Right lobe of liver (tissue), 6 donors: ENCODE measurements around the gene CEND1. TPM values are rescaled to one million over a fixed set of nuclear protein-coding genes. Genes with fewer than 3 reads are reported as not detected.

Experiments used
- ATAC-seq, 4 donors: fragments of 200-7000 bp; cut with Tn5 transposase; one replicate each; pipeline ENCODE4 v1.9.1; 2020; ENCODE audit warnings: mild to moderate bottlenecking in 4 of 4, moderate library complexity in 4 of 4
- DNase-seq, 3 donors: peaks; one replicate each; pipeline ENCODE4 v3.0.0-alpha.2; 2020
- H3K27ac ChIP-seq, 3 donors: fragments of 200-600 bp; one replicate each; pipeline ENCODE4 v1.8.0; 2022
- H3K27me3 ChIP-seq, 2 donors: fragments of 200-600 bp; one replicate each; pipeline ENCODE4 v1.8.0; 2022
- H3K36me3 ChIP-seq, 4 donors: fragments of 200-600 bp; sonication (generic) in 1 of 4; one replicate each; pipeline versions ENCODE4 v1.5.1 to v1.8.0; 2017 to 2022; ENCODE audit warnings: control low read depth in 1 of 4
- H3K4me1 ChIP-seq, 4 donors: fragments of 200-600 bp; sonication (generic) in 1 of 4; one replicate each; pipeline versions ENCODE4 v1.5.1 to v1.8.0; 2017 to 2022; ENCODE audit warnings: control low read depth in 1 of 4
- H3K4me3 ChIP-seq, 3 donors: fragments of 200-600 bp; one replicate each; pipeline ENCODE4 v1.8.0; 2022
- H3K9me3 ChIP-seq, 4 donors: fragments of 200-600 bp; sonication (generic) in 1 of 4; one replicate each; pipeline versions ENCODE4 v1.5.1 to v1.8.0; 2017 to 2022; ENCODE audit warnings: control low read depth in 1 of 4
- CTCF ChIP-seq, 4 donors: fragments of 200-600 bp in 3 of 4; fragments of 450-650 bp in 1 of 4; IDR thresholded peaks; one replicate each; pipeline versions ENCODE4 v1.5.1 to v1.8.0; 2016 to 2022; ENCODE audit warnings: antibody characterized with exemption in 4 of 4, mild to moderate bottlenecking in 2 of 4
- POLR2A ChIP-seq: fragments of 450-650 bp; IDR thresholded peaks from one replicate; pipeline ENCODE4 v1.6.1; 2017; ENCODE audit warnings: antibody characterized with exemption, mild to moderate bottlenecking
- whole genome bisulfite sequencing: methylation state at CpG from one replicate; pipeline ENCODE4 v1.1.6; 2018; ENCODE audit warnings: low coverage, low lambda C conversion rate; ENCODE audit not compliant: insufficient coverage; ENCODE audit errors: missing lambda C conversion rate; 5-methylcytosine and 5-hydroxymethylcytosine counted together
- intact Hi-C, 2 donors: fragments of 100-400 bp; cut with DNase I; formaldehyde crosslinking; loops; one replicate each; pipeline versions ENCODE4 v1.11.2 to v1.14.1; 2022
- total RNA-seq, 6 experiments: library from RNA; depleted of rRNA in 2 of 6; stranded (reverse); fragments of >200 nt in 2 of 6; fragmentation: NEBNext Ultra II Directional in 3 of 6; extraction: Animal tissue kit (Norgen Biotek cat#: 25700) in 3 of 6; gene quantifications; one replicate each; pipeline versions ENCODE4 v1.1.0 to v1.2.4, GENCODE V29; 2016 to 2023
- donor health status: DM: no; HTN: yes; CAD: no.
- donor health status: DM: no; HTN: no; CAD: no.
- donor health status: DM: no; HTN: no; CAD: no.
- donor health status: DM: no; HTN: yes; CAD: no.
- donor health status: DM: no; HTN: yes; CAD: no.

CEND1 gene
- total RNA-seq, 6 experiments from 2014 or later: not detected

GRCh38 chr11:798093-798713 is 8.3 kb upstream of the CEND1 start, which contains the start of gene SLC25A22:
Gene SLC25A22 (minus strand): TSS chr11:798281. CDS start chr11:795006, 3,275 bp downstream.
- Histone ChIP-seq H3K27me3 (no peaks in the 10 kb centered on the region), H3K36me3 (peaks cover 0 to 2% (median 0%) of the 10 kb centered on the region in 4 donors), H3K4me1 (peaks cover 0 to 30% (median 11%) of the 10 kb centered on the region in 4 donors), H3K9me3 (no peaks in the 10 kb centered on the region), H3K27ac (peak within 1 kb of the TSS; percentile 70 to 88 (median 85)), H3K4me3 (peak within 1 kb of the TSS; percentile 63 to 73 (median 67))
- WGBS: 5% methylated on average over 14 of the region's 69 CpGs
- ATAC-seq (peak; percentile 53 to 69 (median 68)), DNase-seq (peak; percentile 83 to 87 (median 83))
- TF ChIP-seq POLR2A (no peak), CTCF (IDR thresholded peaks at IDR 0.05) (peak; percentile 78 to 96 (median 90))
- intact Hi-C loops: no loop called here

- H3K27ac ChIP-seq: peak overlapping the region; percentile 70 to 88 (median 85)
Observed at GRCh38 chr11:797296-798092, 7.6 kb upstream of the CEND1 start.

GRCh38 chr11:796565-797295 is 6.8 kb upstream of the CEND1 start:
- WGBS: 16% methylated on average over 5 of the region's 18 CpGs
- intact Hi-C loops: no loop called here
- DNase-seq (peak in 2 of 3 donors; percentile 90 to 91), ATAC-seq (peak; percentile 44 to 66 (median 61))
- no peak for TF ChIP-seq CTCF (IDR thresholded peaks at IDR 0.05)
- TF ChIP-seq POLR2A: no peak
- Histone ChIP-seq H3K27me3 (no peaks in the 10 kb centered on the region), H3K4me1 (peaks cover 0 to 30% (median 11%) of the 10 kb centered on the region in 4 donors), H3K4me3 (peak overlapping the region; percentile 63 to 73 (median 73)), H3K36me3 (peaks cover 0 to 5% (median 0%) of the 10 kb centered on the region in 4 donors), H3K27ac (peak overlapping the region; percentile 70 to 88 (median 85)), H3K9me3 (no peaks in the 10 kb centered on the region)

More at GRCh38 chr11:797296-798092, 7.6 kb upstream of the CEND1 start:
- no peak for TF ChIP-seq CTCF (IDR thresholded peaks at IDR 0.05)
- no peak for TF ChIP-seq POLR2A
- DNase-seq (peak; percentile 71 to 76 (median 75)), ATAC-seq (peak; percentile 11 to 28 (median 21))
- intact Hi-C loops: no loop called here
- peak overlapping the region; percentile 63 to 73 (median 67) for H3K4me3 ChIP-seq
- H3K9me3 ChIP-seq: no peaks in the 10 kb centered on the region
- no peaks in the 10 kb centered on the region for H3K27me3 ChIP-seq
- peaks cover 0 to 30% (median 11%) of the 10 kb centered on the region in 4 donors for H3K4me1 ChIP-seq
- peaks cover 0 to 5% (median 0%) of the 10 kb centered on the region in 4 donors for H3K36me3 ChIP-seq
- 0% methylated on average over 23 of the region's 57 CpGs for WGBS
